HCT116 (cell line): ENCODE results near the gene STK25. TPM values are rescaled to one million over a fixed set of nuclear protein-coding genes. Genes with fewer than 3 reads are reported as not detected.

Experiments
- ATAC-seq: fragments of 200-7000 bp; cut with Tn5 transposase; 2 replicates; pipeline ENCODE4 v1.9.1; 2020; ENCODE audit warnings: mild to moderate bottlenecking, moderate library complexity
- BruUV-seq: library from RNA; stranded (reverse); fragments of 400-500 nt; replicated peaks from 2 replicates; lab custom pipeline; 2021; lab: Mats Ljungman, UMichigan
- CTCF ChIA-PET: fragments of 300-600 bp; sonication (Branson Sonifier 250); formaldehyde crosslinking; loops from one replicate; lab custom pipeline; 2021; ENCODE audit warnings: antibody characterized with exemption; lab: Charles Lee
- POLR2A ChIA-PET: fragments of 300-600, 350-600 bp; sonication (Branson Sonifier 250); formaldehyde crosslinking; loops from one replicate; lab custom pipeline; 2021; ENCODE audit warnings: antibody characterized with exemption; lab: Charles Lee
- RAD21 ChIA-PET, 2 experiments: fragments of 300-600 bp; sonication (Branson Sonifier 250); formaldehyde crosslinking; loops; one replicate each; lab custom pipeline; 2023; ENCODE audit warnings: low total read pairs in 2 of 2; ENCODE audit not compliant: uncharacterized antibody in 2 of 2, unreplicated experiment in 2 of 2, low non-redundant PET in 1 of 2; lab: Charles Lee
- DNase-seq: peaks from one replicate; pipeline ENCODE4 v3.0.0-alpha.2; 2010; ENCODE audit warnings: low read depth, low spot score
- H2AFZ ChIP-seq: fragments of 200-600 bp; shearing (Covaris generic), sonication (generic); 2 replicates; pipeline ENCODE4 v1.6.1; 2017; ENCODE audit warnings: low read depth, mixed run types, mixed read lengths, antibody characterized with exemption, low read length; ENCODE audit not compliant: poor library complexity, severe bottlenecking
- H3K27ac ChIP-seq: 2 replicates; pipeline ENCODE4 v1.5.1; 2012; ENCODE audit warnings: low read depth, low read length
- H3K27me3 ChIP-seq: fragments of 200-600 bp; sonication (generic); 2 replicates; pipeline ENCODE4 v1.6.1; 2016; ENCODE audit warnings: mixed run types, low read length, mixed read lengths; ENCODE audit not compliant: insufficient read depth
- H3K36me3 ChIP-seq, 2 experiments: fragments of 200-500 bp in 1 of 2; fragments of 200-600 bp in 1 of 2; sonication (Bioruptor generic) in 1 of 2; sonication (generic) in 1 of 2; 2 replicates each; pipeline versions ENCODE4 v1.5.1 to v1.6.1; 2014 to 2016; ENCODE audit warnings: low read length in 2 of 2, inconsistent platforms in 1 of 2, mixed read lengths in 1 of 2, mixed run types in 1 of 2; ENCODE audit not compliant: insufficient read depth in 2 of 2, control insufficient read depth in 1 of 2
- H3K4me1 ChIP-seq, 2 experiments: fragments of 200-600 bp in 1 of 2; sonication (generic) in 1 of 2; 2 replicates each; pipeline versions ENCODE4 v1.5.1 to v1.6.1; 2012 to 2017; ENCODE audit warnings: low read length in 2 of 2, inconsistent platforms in 1 of 2, mild to moderate bottlenecking in 1 of 2, mixed read lengths in 1 of 2, mixed run types in 1 of 2, moderate library complexity in 1 of 2; ENCODE audit not compliant: insufficient read depth in 2 of 2, control insufficient read depth in 1 of 2
- H3K4me2 ChIP-seq: fragments of 200-600 bp; sonication (generic); 2 replicates; pipeline ENCODE4 v1.6.1; 2017; ENCODE audit warnings: mixed run types, low read length, mixed read lengths
- H3K4me3 ChIP-seq, 2 experiments: fragments of 200-600 bp in 1 of 2; sonication (generic) in 1 of 2; replicated peaks in 1 of 2; 2 replicates each; pipeline ENCODE4 v1.5.1; 2011 to 2016; ENCODE audit warnings: low read length in 2 of 2, control low read depth in 1 of 2, low read depth in 1 of 2, mild to moderate bottlenecking in 1 of 2, mixed read lengths in 1 of 2, mixed run types in 1 of 2
- H3K79me2 ChIP-seq: fragments of 200-600 bp; sonication (generic); 2 replicates; pipeline ENCODE4 v1.6.1; 2017; ENCODE audit warnings: mild to moderate bottlenecking, mixed run types, low read length, moderate library complexity, mixed read lengths; ENCODE audit not compliant: insufficient read depth
- H3K9ac ChIP-seq: fragments of 200-600 bp; sonication (generic); 2 replicates; pipeline ENCODE4 v1.6.1; 2016; ENCODE audit warnings: low read length, mixed read lengths
- H3K9me2 ChIP-seq: fragments of 200-600 bp; sonication (generic), shearing (Covaris generic); 2 replicates; pipeline ENCODE4 v1.6.1; 2017; ENCODE audit warnings: mixed run types, mild to moderate bottlenecking, moderate library complexity; ENCODE audit not compliant: insufficient read depth
- H3K9me3 ChIP-seq, 2 experiments: fragments of 200-500 bp in 1 of 2; fragments of 200-600 bp in 1 of 2; sonication (Bioruptor generic) in 1 of 2; sonication (generic) in 1 of 2; 2 replicates each; pipeline ENCODE4 v1.6.1; 2014 to 2017; ENCODE audit warnings: low read length in 2 of 2, mixed read lengths in 2 of 2, inconsistent platforms in 1 of 2, low read depth in 1 of 2, mild to moderate bottlenecking in 1 of 2, mixed run types in 1 of 2, moderate library complexity in 1 of 2; ENCODE audit not compliant: control insufficient read depth in 1 of 2, insufficient read depth in 1 of 2
- H4K20me1 ChIP-seq: fragments of 200-600 bp; sonication (generic), shearing (Covaris generic); 2 replicates; pipeline ENCODE4 v1.6.1; 2017; ENCODE audit warnings: mixed run types, mild to moderate bottlenecking, moderate library complexity; ENCODE audit not compliant: insufficient read depth
- ELF1 ChIP-seq: IDR thresholded peaks from 2 replicates; pipeline ENCODE4 v1.6.1; 2012; ENCODE audit warnings: low read depth, borderline replicate concordance
- EZH2phosphoT487 ChIP-seq: fragments of 200-600 bp; IDR thresholded peaks from 2 replicates; pipeline ENCODE4 v1.6.1; 2018; ENCODE audit warnings: antibody characterized with exemption, borderline replicate concordance
- POLR2A ChIP-seq: IDR thresholded peaks from 2 replicates; pipeline ENCODE4 v1.7.0; 2011; ENCODE audit warnings: borderline replicate concordance; ENCODE audit not compliant: insufficient read depth, insufficient read length; ENCODE audit errors: extremely low read depth
- RAD21 ChIP-seq: IDR thresholded peaks from 2 replicates; pipeline ENCODE4 v1.6.1; 2012; ENCODE audit warnings: low read depth, mild to moderate bottlenecking
- SP1 ChIP-seq: IDR thresholded peaks from 2 replicates; pipeline ENCODE4 v1.6.1; 2012; ENCODE audit warnings: low read depth
- SRF ChIP-seq: IDR thresholded peaks from 2 replicates; pipeline ENCODE4 v1.6.1; 2012; ENCODE audit warnings: low read depth
- TCF7L2 ChIP-seq: IDR thresholded peaks from 2 replicates; pipeline ENCODE4 v1.7.0; 2011; ENCODE audit warnings: borderline replicate concordance, inconsistent platforms; ENCODE audit not compliant: insufficient read depth, insufficient read length; ENCODE audit errors: extremely low read depth
- ZNF274 ChIP-seq: fragments of 200-500 bp; sonication (Bioruptor generic); IDR thresholded peaks from 2 replicates; pipeline ENCODE4 v1.6.1; 2014; ENCODE audit warnings: mild to moderate bottlenecking, low read depth, low read length, inconsistent platforms
- intact Hi-C: fragments of 100-400 bp; cut with micrococcal nuclease; formaldehyde crosslinking; loops from 2 replicates; pipeline ENCODE4 v1.10.0; 2022
- total RNA-seq: library from RNA; stranded (reverse); gene quantifications from one replicate; pipeline ENCODE4 v1.2.1, GENCODE V29; 2021; ENCODE audit not compliant: unreplicated experiment
- TF ChIP-seq, protein P1 (sequence below): IDR thresholded peaks from 2 replicates; pipeline ENCODE4 v1.6.1; 2011; ENCODE audit warnings: mild to moderate bottlenecking, low read length, moderate library complexity; ENCODE audit not compliant: insufficient replicate concordance; ENCODE audit errors: extremely low read depth

STK25 gene
- total RNA-seq, 1 experiment from 2014 or later: 160 TPM

DNA sequence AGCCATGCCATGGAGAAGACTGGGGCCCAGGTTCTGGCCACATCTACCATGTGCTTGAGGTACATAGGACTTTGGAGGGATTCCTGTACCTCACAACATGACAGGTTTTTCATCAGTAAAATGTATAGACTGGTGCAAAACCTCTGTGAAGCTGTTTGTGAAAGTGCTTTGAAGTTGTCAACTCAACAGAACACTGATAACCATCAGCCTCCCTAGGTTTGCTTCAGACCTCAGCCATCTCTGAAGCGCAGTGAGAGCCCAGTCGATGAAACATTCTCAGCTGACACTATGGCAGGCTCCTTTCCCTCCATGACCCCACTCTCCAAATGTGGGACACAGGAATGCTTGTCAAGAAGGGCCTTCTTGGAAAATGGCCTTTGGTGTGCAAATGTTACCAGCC lies 38.6 kb downstream of the STK25 start:
- H4K20me1 ChIP-seq: no peaks in the 10 kb centered on the region
- H2AFZ ChIP-seq: no peak overlapping the region
- no peak overlapping the region for H3K27ac ChIP-seq
- POLR2A ChIA-PET: no interaction called here
- H3K79me2 ChIP-seq: no peaks in the 10 kb centered on the region
- TF ChIP-seq SP1: no peak
- no peak for TF ChIP-seq EZH2phosphoT487
- no peak for TF ChIP-seq SRF
- TF ChIP-seq, protein P1, sequence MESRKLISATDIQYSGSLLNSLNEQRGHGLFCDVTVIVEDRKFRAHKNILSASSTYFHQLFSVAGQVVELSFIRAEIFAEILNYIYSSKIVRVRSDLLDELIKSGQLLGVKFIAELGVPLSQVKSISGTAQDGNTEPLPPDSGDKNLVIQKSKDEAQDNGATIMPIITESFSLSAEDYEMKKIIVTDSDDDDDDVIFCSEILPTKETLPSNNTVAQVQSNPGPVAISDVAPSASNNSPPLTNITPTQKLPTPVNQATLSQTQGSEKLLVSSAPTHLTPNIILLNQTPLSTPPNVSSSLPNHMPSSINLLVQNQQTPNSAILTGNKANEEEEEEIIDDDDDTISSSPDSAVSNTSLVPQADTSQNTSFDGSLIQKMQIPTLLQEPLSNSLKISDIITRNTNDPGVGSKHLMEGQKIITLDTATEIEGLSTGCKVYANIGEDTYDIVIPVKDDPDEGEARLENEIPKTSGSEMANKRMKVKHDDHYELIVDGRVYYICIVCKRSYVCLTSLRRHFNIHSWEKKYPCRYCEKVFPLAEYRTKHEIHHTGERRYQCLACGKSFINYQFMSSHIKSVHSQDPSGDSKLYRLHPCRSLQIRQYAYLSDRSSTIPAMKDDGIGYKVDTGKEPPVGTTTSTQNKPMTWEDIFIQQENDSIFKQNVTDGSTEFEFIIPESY: no peak
- TF ChIP-seq, all 23 proteins: peak for 0
- Histone ChIP-seq H3K9me2 (no peaks in the 10 kb centered on the region), H3K36me3 (no peaks in the 10 kb centered on the region), H3K9ac (no peak overlapping the region), H3K4me1 (no peaks in the 10 kb centered on the region), H3K4me3 (no peak overlapping the region), H3K9me3 (no peaks in the 10 kb centered on the region), H3K27me3 (0 out of 2 replicates have a peak, but pooled peaks cover 4% of the 10 kb centered on the region), H3K4me2 (no peak overlapping the region)
- CTCF ChIA-PET: no interaction called here
- RAD21 ChIA-PET: no interaction called here
- intact Hi-C loops: no loop called here
- DNase-seq (no peak), ATAC-seq (no peak)
- no TSS peak for BruUV-seq

DNA sequence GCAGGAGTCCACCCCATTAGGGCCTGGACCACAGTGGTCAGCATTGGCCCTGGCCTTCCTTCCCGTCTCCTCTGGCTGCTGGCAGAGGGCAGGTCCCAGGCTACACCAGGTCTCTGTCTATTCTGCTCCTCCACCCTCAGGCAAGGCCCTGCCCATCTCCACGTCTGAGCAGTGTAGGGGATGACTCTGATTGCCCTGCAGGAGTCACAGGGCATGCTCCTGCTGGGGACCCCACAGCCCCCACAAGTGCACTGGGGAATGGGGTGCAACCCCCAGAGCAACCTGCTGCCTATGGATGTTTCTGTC lies 40.0 kb downstream of the STK25 start:
- Histone ChIP-seq H3K4me2 (no peak overlapping the region), H3K79me2 (no peaks in the 10 kb centered on the region), H3K27ac (no peak overlapping the region), H2AFZ (no peak overlapping the region), H3K9ac (no peak overlapping the region), H3K9me3 (no peaks in the 10 kb centered on the region), H3K9me2 (no peaks in the 10 kb centered on the region), H3K27me3 (0 out of 2 replicates have a peak, but pooled peaks cover 4% of the 10 kb centered on the region), H3K4me1 (no peaks in the 10 kb centered on the region), H3K36me3 (no peaks in the 10 kb centered on the region), H3K4me3 (no peak overlapping the region), H4K20me1 (no peaks in the 10 kb centered on the region)
- ATAC-seq (no peak), DNase-seq (no peak)
- ChIA-PET CTCF (no interaction called here), POLR2A (no interaction called here), RAD21 (no interaction called here)
- BruUV-seq: no TSS peak
- intact Hi-C loops: no loop called here
- TF ChIP-seq ELF1 (no peak), POLR2A (no peak), RAD21 (no peak), ZNF274 (no peak), TCF7L2 (no peak)
